NK-92 (cell line): Measurements from ENCODE around the gene LAMTOR2.

Experiments
- DNase-seq: peaks from one replicate; lab custom pipeline; 2025; ENCODE audit not compliant: unreplicated experiment; lab: John Stamatoyannopoulos, UW

LAMTOR2 gene

DNA sequence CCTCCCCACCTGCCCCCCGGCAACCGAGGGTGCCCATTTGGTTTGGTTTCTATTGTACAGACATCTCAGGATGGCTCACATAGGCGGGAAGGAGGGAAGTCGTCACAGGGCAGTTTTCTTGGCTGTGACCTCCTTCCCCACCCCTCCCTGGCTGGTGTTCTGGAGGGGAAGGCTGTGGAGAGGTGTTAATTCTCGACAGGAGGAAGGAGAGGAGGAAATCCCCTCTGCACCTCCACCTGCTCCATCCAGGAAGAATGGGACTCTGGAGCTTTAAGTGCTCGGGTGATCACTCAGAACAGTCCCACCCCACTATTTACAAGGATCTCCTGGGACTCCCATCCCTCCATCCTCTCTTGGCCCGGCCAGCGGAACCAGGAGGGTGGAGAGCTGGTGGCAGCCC, 20.1 kb downstream of the LAMTOR2 start:
- DNase-seq: no peak

- no peak for DNase-seq
Observed at GRCh38 chr1:156075162-156075561, 20.6 kb downstream of the LAMTOR2 start.

DNA sequence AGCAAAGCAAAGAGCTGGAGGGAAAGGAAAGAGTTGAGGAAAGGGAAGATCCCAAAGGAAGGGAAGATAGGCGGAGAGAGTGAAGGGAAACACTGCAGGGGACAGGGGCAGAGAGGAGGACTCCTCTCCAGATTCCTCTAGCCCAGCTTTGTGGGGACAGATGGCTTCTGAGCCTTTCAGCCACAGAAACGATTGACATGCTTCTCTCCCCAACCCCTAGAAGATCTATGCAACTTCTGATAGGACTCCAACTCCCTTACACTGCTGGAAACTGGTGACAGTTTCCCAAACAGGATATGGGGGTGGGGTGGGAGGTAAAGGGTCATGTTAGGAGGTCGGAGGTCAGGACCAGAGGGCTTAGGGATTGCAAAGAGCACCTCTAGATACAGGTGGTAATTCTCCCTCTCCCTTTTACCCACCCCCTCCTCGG, 21.2 kb downstream of the LAMTOR2 start:
- DNase-seq: no peak

GRCh38 chr1:156076609-156077429, 22.2 kb downstream of the LAMTOR2 start:
- no peak for DNase-seq

DNA sequence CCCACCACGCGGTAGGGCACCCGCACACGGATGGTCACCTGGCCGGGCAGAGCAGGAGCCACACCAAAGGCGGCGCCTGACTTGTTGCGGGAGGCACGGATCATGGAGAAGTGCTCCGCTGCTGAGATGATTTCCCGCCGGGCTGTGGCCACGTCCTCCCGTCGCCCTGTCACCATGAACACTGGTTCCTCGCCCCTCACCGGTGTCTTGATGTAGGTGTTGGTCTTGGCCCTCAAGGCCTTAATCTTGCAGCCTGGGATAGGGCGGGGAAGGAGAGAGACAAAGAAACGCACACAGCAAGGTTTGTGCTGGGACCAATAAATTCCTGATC, 22.8 kb downstream of the LAMTOR2 start:
- no peak for DNase-seq

DNA sequence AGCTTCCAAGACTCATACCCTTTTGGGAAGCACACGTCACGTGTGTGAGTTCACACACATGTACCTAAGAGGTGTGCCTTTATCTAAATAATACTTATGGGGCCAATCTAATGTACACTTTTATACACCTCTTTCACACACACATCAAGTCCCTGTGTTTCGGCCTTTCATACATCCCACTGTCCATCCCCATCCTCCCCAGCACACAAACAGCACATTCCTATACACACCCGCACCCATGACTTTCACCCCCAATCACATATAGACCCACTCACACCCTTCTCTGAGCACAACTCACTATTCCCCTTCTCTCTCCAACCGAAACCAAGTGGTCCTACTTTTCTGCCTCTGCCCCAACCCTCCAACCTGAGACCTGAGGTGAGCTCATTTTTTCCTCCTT, 24.1 kb downstream of the LAMTOR2 start:
- DNase-seq: no peak

GRCh38 chr1:156079762-156080161, 25.2 kb downstream of the LAMTOR2 start:
- DNase-seq: no peak

DNA sequence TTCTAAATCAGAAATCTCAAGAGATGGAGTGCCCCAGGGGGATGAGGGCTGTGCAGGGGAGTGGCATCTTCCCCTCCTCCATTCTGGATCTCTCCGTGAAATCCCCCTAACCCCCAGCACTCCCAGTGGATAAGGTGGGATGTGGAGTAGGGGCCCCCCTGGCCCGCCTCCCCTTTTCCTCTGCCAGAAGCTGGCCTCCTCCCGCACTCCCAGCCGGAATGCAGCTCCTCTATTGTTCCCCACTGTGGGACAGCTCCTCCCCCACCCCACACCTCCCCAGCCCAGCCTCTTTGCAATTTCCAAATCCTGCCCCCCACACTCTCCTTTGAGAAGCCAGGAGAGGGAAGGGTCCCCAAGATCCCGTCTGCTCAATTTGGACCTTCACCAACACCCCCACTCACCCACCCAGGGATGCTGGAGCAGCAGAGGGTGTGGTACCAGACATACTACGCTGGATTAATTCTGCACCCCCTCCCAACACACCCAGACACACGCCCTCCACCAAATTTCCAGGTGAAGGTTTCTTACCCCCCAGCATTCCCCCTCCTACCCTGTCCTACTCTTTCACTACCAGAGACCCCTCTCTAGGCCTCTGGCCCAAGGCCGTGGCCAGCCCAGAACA, 25.8 kb downstream of the LAMTOR2 start:
- DNase-seq: no peak

- DNase-seq: no peak
Observed at GRCh38 chr1:156080863-156081179, 26.2 kb downstream of the LAMTOR2 start.

DNA sequence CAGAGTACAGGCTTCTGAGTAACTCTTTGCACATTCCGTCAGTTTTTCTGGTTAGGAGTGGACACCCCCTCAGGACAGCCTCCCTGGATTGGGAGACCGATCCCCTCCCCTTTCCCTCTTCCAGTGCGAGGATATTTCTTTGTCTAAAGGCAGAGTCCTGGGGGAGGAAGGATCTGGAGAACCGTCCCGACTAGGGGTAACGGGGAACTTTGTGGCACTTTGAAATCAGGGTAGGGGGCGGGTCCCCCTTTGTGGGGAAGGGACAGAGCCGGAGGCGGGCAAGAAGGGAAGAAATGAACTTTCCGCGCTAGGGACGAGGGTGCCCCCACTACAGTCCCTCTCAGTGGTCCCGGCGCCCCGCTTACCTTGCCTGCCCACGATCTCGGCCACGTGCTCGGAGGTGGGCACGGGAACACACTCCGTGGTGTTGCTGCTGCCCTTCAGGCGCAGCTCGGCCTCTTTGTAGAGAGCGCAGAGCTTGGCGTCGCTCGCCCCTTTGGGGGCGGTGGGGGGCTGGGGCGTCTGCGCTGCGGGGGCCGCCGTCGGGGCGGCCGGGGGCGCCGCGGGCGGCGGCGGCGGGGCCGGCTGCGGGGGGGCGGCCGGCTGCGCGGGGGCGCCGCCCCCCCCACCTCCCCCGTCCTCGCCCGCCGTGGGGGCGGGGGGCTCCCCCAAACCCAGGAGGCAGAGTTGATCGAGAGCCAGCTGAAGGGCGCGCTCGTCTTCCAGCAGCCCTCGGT, 26.8 kb downstream of the LAMTOR2 start:
- no peak for DNase-seq

DNA sequence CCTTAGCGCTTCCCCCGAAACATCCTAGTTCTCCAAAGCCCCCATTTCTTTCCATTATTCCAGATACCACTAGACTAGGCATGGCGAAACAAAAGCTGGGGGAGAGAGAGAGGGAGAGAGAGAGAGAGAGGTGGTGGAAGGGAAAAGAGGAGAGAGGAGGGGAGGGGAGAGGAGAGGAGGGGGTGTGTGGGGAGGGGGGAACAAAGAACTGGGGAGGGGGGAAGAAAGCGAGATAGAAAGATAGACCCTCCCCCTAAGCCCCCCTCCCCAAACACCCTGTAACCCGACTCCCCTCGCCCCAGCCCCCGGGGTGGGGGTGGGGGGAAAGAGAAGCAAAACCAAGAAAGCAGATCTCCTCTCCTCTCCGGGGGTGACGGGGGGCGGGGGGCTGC, 27.3 kb downstream of the LAMTOR2 start:
- no peak for DNase-seq

GRCh38 chr1:156082309-156083091, 27.9 kb downstream of the LAMTOR2 start, which contains the start of gene MEX3A:
Gene MEX3A (minus strand): TSS chr1:156082465. CDS start chr1:156081998, 467 bp downstream.
- no peak for DNase-seq

DNA sequence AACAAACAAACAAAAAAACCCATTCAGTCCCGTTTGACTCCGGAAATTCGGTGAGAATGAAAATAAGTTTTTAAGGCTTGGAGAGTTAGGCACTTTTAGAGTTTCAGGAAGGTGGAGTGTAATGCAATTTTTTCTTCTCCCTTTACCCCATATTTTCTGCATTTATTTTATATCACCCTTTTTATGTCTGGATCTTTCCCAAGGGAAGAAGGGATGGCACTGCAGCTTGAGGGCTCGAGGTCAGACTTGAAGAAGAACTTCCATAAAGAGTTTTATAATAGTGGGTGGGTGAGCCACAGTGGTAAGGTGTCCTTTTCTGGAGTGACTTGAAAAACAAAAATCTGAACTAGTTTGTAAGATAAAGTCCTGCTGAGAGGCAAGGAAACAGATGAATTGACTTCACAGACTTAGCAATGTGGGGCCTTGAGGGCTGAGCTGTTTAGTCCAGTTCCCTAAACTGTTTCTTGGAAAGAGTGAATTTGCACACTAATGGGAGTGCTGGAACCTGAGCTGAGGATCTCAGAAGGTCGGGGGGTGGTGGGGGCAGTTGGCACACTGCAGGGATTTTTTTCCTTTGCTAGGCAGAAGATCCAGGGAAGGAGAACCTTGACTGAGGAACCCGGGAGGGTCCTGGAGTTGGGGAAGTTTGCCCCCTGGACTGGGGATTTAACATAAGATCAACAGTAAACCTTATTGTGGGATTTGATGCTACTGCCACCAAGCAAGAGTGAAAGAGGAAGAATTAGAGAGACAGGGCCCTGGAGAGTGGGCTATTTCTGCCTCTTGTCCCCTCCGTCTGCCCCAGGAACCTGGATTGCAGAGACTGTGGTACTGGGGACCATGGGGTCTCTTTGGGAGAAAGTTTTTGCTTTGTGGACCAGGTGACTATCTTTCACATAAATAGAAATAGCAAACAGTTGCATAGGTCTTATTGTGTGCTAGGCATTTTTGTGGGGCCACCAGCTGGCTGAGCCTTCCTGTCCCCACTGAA, 29.5 kb downstream of the LAMTOR2 start:
- no peak for DNase-seq

- no peak for DNase-seq
Observed at GRCh38 chr1:156086256-156086662, 31.7 kb downstream of the LAMTOR2 start.

GRCh38 chr1:156089704-156090103, 35.1 kb downstream of the LAMTOR2 start:
- DNase-seq: no peak

- no peak for DNase-seq
Observed at GRCh38 chr1:156090138-156090839, 35.7 kb downstream of the LAMTOR2 start.

DNA sequence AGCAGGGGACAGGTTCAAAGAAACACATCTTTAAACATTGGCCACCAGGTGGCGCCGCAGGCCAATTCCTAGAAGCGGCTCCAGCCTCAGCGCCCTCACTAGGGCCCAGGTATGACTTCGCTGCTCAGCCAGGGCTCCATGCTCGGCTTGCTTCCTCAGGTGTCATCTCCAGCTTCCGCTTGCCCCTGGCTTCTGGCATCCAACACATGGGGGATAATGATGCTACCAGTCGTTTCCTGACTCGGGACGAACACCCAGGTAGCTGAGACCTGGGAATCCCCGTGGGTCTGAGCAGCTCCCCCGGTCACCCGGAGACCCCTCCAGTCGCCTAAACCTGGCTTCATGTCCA, 36.2 kb downstream of the LAMTOR2 start:
- DNase-seq: no peak

DNA sequence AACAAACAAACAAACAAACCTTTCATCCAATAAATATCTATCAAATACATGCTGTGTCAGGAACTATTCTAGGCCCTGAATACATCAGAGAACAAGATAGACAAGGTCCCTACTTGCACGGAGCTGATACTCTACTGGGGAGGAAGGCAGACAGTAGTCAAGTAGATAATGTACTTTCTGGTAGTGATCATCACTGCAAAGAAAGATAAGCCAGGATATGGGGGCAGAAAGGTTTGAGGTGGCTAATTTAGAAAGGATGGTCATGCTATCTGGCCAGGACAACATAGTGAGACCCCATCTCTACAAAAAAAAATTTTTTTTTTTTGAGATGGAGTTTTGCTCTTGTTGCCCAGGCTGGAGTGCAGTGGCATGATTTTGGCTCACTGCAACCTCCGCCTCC, 37.0 kb downstream of the LAMTOR2 start:
- DNase-seq: no peak

DNA sequence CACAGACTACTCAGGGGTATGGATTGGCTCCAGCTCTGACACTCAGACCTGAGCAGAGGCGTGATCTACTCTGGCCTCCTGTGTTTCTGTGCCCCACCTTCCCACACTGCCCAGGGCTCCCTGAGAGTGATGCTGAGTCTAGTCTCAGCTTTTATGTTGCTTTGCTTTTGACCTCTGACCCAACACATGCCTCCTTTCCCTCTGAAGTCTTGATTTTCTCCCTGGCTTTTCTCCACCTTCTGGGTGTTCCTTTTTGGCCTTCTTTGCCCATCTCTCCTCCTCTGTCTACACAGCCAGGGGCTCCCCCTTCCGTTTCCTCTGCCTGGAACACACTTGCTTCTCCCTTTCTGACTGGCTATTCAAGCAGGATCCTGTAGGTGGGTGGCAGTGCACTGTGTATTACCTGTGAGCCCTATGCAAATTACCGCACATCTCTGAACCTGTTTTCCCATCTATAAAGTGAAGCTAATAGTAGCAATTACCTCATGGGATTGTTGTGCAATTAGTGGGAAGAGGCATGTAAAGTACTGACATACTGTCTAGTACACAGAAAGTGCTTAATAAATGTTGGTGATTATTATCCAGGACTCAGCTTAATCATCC, 41.4 kb downstream of the LAMTOR2 start:
- no peak for DNase-seq
